ENCODE results near the gene RTP3. TPM values are rescaled to one million over a fixed set of nuclear protein-coding genes. Genes with fewer than 3 reads are reported as not detected.

The RTP3 gene
- total RNA-seq, 1 experiment from 2014 or later: not detected

DNA sequence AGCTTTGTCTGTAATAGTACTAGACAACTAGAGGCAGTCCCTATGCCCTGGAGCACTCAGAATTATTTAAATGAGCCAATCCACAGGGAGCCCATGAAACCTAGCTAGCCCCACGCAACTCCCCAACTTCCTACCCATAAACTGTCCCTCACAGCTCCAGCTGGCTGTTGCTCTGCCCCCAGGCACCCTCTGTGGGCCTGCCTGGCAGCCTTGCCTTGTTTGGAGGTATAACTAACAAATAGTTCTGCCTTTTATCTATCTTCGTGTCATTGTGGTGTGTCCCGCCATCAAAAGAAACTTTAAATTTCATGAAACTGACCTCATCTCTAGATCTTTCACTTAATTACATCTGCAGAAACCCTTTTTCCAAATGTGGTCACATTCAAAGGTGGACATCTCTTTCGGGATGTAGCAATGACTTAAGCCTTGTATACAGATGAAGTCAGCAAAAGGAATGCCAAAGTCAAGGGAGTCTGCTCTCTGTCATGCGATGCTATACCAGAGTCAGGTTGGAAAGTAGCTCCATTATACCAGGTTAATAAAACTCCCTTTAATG is 1.8 kb upstream of the RTP3 start:
- no peak for ATAC-seq
- Histone ChIP-seq H3K4me3 (replicated peaks in 1 of 2; ENCODE audit: low read depth in 1 of 2, low read length in 2 of 2) (no peak overlapping the region), H3K27ac (ENCODE audit: low read depth, low read length) (no peak overlapping the region)

More for the DNA sequence above, 1.8 kb upstream of the RTP3 start:
- H3K9me3 ChIP-seq (ENCODE audit: control insufficient read depth in 1 of 2, insufficient read depth in 1 of 2, low read depth in 1 of 2, low read length in 2 of 2): no peaks in the 10 kb centered on the region
- H3K79me2 ChIP-seq (ENCODE audit: insufficient read depth, low read length): no peaks in the 10 kb centered on the region
- no peaks in the 10 kb centered on the region for H3K27me3 ChIP-seq (ENCODE audit: insufficient read depth, low read length)
- DNase-seq (ENCODE audit: low read depth, low spot score): no peak
- TF ChIP-seq, protein P1, sequence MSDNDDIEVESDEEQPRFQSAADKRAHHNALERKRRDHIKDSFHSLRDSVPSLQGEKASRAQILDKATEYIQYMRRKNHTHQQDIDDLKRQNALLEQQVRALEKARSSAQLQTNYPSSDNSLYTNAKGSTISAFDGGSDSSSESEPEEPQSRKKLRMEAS (IDR thresholded peaks at IDR 0.05): no peak
- TF ChIP-seq CBX3 (IDR thresholded peaks at IDR 0.05; ENCODE audit: low read depth) (no peak), ZNF274 (IDR thresholded peaks at IDR 0.05; ENCODE audit: low read depth, low read length) (no peak), SIN3A (IDR thresholded peaks at IDR 0.05; ENCODE audit: low read depth) (no peak), ZFX (IDR thresholded peaks at IDR 0.05) (no peak), EGR1 (IDR thresholded peaks at IDR 0.05; ENCODE audit: low read depth) (no peak), POLR2A (IDR thresholded peaks at IDR 0.05; ENCODE audit: borderline replicate concordance, extremely low read depth, insufficient read depth, insufficient read length) (no peak), EZH2phosphoT487 (IDR thresholded peaks at IDR 0.05; ENCODE audit: borderline replicate concordance) (no peak), SP1 (IDR thresholded peaks at IDR 0.05; ENCODE audit: low read depth) (no peak), JUND (IDR thresholded peaks at IDR 0.05) (no peak), EZH2 (IDR thresholded peaks at IDR 0.05) (no peak), YY1 (IDR thresholded peaks at IDR 0.05; ENCODE audit: extremely low read depth, insufficient replicate concordance, low read depth, low read length) (no peak), ELF1 (IDR thresholded peaks at IDR 0.05; ENCODE audit: borderline replicate concordance, low read depth) (no peak), SRF (IDR thresholded peaks at IDR 0.05; ENCODE audit: low read depth) (no peak), CEBPB (IDR thresholded peaks at IDR 0.05; ENCODE audit: low read depth) (no peak), POLR2AphosphoS5 (IDR thresholded peaks at IDR 0.05; ENCODE audit: low read depth, low read length) (no peak)
- TF ChIP-seq, protein P2, sequence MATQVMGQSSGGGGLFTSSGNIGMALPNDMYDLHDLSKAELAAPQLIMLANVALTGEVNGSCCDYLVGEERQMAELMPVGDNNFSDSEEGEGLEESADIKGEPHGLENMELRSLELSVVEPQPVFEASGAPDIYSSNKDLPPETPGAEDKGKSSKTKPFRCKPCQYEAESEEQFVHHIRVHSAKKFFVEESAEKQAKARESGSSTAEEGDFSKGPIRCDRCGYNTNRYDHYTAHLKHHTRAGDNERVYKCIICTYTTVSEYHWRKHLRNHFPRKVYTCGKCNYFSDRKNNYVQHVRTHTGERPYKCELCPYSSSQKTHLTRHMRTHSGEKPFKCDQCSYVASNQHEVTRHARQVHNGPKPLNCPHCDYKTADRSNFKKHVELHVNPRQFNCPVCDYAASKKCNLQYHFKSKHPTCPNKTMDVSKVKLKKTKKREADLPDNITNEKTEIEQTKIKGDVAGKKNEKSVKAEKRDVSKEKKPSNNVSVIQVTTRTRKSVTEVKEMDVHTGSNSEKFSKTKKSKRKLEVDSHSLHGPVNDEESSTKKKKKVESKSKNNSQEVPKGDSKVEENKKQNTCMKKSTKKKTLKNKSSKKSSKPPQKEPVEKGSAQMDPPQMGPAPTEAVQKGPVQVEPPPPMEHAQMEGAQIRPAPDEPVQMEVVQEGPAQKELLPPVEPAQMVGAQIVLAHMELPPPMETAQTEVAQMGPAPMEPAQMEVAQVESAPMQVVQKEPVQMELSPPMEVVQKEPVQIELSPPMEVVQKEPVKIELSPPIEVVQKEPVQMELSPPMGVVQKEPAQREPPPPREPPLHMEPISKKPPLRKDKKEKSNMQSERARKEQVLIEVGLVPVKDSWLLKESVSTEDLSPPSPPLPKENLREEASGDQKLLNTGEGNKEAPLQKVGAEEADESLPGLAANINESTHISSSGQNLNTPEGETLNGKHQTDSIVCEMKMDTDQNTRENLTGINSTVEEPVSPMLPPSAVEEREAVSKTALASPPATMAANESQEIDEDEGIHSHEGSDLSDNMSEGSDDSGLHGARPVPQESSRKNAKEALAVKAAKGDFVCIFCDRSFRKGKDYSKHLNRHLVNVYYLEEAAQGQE (IDR thresholded peaks at IDR 0.05; ENCODE audit: low read depth): no peak
- TF ChIP-seq, protein P3, sequence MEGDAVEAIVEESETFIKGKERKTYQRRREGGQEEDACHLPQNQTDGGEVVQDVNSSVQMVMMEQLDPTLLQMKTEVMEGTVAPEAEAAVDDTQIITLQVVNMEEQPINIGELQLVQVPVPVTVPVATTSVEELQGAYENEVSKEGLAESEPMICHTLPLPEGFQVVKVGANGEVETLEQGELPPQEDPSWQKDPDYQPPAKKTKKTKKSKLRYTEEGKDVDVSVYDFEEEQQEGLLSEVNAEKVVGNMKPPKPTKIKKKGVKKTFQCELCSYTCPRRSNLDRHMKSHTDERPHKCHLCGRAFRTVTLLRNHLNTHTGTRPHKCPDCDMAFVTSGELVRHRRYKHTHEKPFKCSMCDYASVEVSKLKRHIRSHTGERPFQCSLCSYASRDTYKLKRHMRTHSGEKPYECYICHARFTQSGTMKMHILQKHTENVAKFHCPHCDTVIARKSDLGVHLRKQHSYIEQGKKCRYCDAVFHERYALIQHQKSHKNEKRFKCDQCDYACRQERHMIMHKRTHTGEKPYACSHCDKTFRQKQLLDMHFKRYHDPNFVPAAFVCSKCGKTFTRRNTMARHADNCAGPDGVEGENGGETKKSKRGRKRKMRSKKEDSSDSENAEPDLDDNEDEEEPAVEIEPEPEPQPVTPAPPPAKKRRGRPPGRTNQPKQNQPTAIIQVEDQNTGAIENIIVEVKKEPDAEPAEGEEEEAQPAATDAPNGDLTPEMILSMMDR (IDR thresholded peaks at IDR 0.05 in 2 of 3, conservative IDR thresholded peaks at IDR 0.05 in 1 of 3; ENCODE audit: borderline replicate concordance in 1 of 3, insufficient read depth in 1 of 3, low read depth in 2 of 3, low read length in 2 of 3): no peak
- TF ChIP-seq, protein P4, sequence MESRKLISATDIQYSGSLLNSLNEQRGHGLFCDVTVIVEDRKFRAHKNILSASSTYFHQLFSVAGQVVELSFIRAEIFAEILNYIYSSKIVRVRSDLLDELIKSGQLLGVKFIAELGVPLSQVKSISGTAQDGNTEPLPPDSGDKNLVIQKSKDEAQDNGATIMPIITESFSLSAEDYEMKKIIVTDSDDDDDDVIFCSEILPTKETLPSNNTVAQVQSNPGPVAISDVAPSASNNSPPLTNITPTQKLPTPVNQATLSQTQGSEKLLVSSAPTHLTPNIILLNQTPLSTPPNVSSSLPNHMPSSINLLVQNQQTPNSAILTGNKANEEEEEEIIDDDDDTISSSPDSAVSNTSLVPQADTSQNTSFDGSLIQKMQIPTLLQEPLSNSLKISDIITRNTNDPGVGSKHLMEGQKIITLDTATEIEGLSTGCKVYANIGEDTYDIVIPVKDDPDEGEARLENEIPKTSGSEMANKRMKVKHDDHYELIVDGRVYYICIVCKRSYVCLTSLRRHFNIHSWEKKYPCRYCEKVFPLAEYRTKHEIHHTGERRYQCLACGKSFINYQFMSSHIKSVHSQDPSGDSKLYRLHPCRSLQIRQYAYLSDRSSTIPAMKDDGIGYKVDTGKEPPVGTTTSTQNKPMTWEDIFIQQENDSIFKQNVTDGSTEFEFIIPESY (IDR thresholded peaks at IDR 0.05; ENCODE audit: extremely low read depth, insufficient replicate concordance, low read length): no peak
- TF ChIP-seq, protein P5, sequence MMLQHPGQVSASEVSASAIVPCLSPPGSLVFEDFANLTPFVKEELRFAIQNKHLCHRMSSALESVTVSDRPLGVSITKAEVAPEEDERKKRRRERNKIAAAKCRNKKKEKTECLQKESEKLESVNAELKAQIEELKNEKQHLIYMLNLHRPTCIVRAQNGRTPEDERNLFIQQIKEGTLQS (IDR thresholded peaks at IDR 0.05): no peak
- intact Hi-C loops (cut with micrococcal nuclease): loop anchor here (2.0 kb wide), 1 partner anchor 63 kb away; no protein-coding TSS in a partner anchor
- no peaks in the 10 kb centered on the region for H4K20me1 ChIP-seq (ENCODE audit: insufficient read depth)
- CTCF ChIA-PET: interaction anchor here (1.1 to 4.5 kb wide), 4 partner anchors 7 to 134 kb away, joined by 3 to 28 read pairs (median 15); no protein-coding TSS in a partner anchor
- no peaks in the 10 kb centered on the region for H3K4me1 ChIP-seq (ENCODE audit: control insufficient read depth in 1 of 2, insufficient read depth in 2 of 2, low read length in 2 of 2)
- no peak overlapping the region for H2AFZ ChIP-seq (ENCODE audit: low read depth, low read length, poor library complexity, severe bottlenecking)
- no peak overlapping the region for H3K4me2 ChIP-seq (ENCODE audit: low read length)
- POLR2A ChIA-PET: no interaction called here
- no peak overlapping the region for H3K9ac ChIP-seq (ENCODE audit: low read length)
- no peaks in the 10 kb centered on the region for H3K36me3 ChIP-seq (ENCODE audit: control insufficient read depth in 1 of 2, insufficient read depth in 2 of 2, low read length in 2 of 2)
- no peaks in the 10 kb centered on the region for H3K9me2 ChIP-seq (ENCODE audit: insufficient read depth)
- no TSS peak for BruUV-seq (replicated peaks)
- RAD21 ChIA-PET (ENCODE audit: low non-redundant PET in 1 of 2, low total read pairs in 2 of 2, uncharacterized antibody in 2 of 2, unreplicated experiment in 2 of 2): no interaction called here
